Spleen (tissue), 11 donors: Measurements from ENCODE around the gene ACTR3C. TPM values are rescaled to one million over a fixed set of nuclear protein-coding genes. Genes with fewer than 3 reads are reported as not detected.
"Not testable (repeated sequence)": the region's sequence is repeated elsewhere in the genome, so short reads cannot be mapped to it uniquely, and the experiment has no call there.

Experiments
- DNase-seq: peaks from one replicate; pipeline ENCODE4 v3.0.0-alpha.2; 2020
- H3K27ac ChIP-seq, 8 donors: fragments of 200-600 bp; sonication (generic) in 7 of 8; 1 replicate in 4 of 8; 2 replicates in 4 of 8; pipeline versions ENCODE4 v1.5.0 to v1.8.0; 2016 to 2021; ENCODE audit warnings: inconsistent platforms in 4 of 8, mild to moderate bottlenecking in 4 of 8, moderate library complexity in 1 of 8
- H3K27me3 ChIP-seq, 7 donors: fragments of 200-600 bp; sonication (generic) in 6 of 7; replicated peaks in 1 of 7; 1 replicate in 4 of 7; 2 replicates in 3 of 7; pipeline versions ENCODE4 v1.5.0 to v1.8.0; 2016 to 2021; ENCODE audit warnings: inconsistent platforms in 3 of 7, mild to moderate bottlenecking in 1 of 7
- H3K36me3 ChIP-seq, 6 donors: fragments of 200-600 bp; sonication (generic) in 5 of 6; 1 replicate in 4 of 6; 2 replicates in 2 of 6; pipeline versions ENCODE4 v1.5.0 to v1.8.0; 2016 to 2021; ENCODE audit warnings: inconsistent platforms in 2 of 6
- H3K4me1 ChIP-seq, 6 donors: fragments of 200-600 bp; sonication (generic) in 5 of 6; 1 replicate in 3 of 6; 2 replicates in 3 of 6; pipeline versions ENCODE4 v1.5.0 to v1.8.0; 2016 to 2021; ENCODE audit warnings: inconsistent platforms in 3 of 6
- H3K4me3 ChIP-seq, 8 donors: fragments of 200-600 bp; sonication (generic) in 7 of 8; 1 replicate in 4 of 8; 2 replicates in 4 of 8; pipeline versions ENCODE4 v1.5.0 to v1.8.0; 2016 to 2021; ENCODE audit warnings: inconsistent platforms in 4 of 8, mild to moderate bottlenecking in 4 of 8, moderate library complexity in 2 of 8
- H3K9me3 ChIP-seq, 8 donors: fragments of 200-600 bp; sonication (generic) in 7 of 8; 1 replicate in 4 of 8; 2 replicates in 4 of 8; pipeline versions ENCODE4 v1.5.0 to v1.8.0; 2016 to 2021; ENCODE audit warnings: inconsistent platforms in 4 of 8
- WGBS, 5 donors: extraction: QIAGEN DNeasy Blood & Tissue Kit in 3 of 5; methylation state at CpG; one replicate each; pipeline versions ENCODE4 v1.1.5 to v1.1.7; 2013 to 2018; 5-methylcytosine and 5-hydroxymethylcytosine counted together
- intact Hi-C: fragments of 100-400 bp; cut with DNase I; formaldehyde crosslinking; loops from one replicate; pipeline ENCODE4 v1.15.0; 2023; ENCODE audit warnings: low total_unique reads
- polyA plus RNA-seq, 3 donors: library from polyadenylated mRNA; stranded (reverse); fragments of 200-250 nt; gene quantifications; one replicate each; pipeline ENCODE4 v1.2.1, GENCODE V29; 2013
- total RNA-seq, 7 donors: library from RNA; depleted of rRNA in 3 of 7; stranded (reverse); fragments of >200 nt in 3 of 7; fragmentation: NEBNext Ultra II Directional in 4 of 7; extraction: Animal tissue kit (Norgen Biotek cat#: 25700) in 4 of 7; gene quantifications; one replicate each; pipeline versions ENCODE4 v1.1.0 to v1.2.1, GENCODE V29; 2016 to 2021
- donor health status: healthy with polysubstance abuse.
- donor health status: DM: no; HTN: no; CAD: no; lungs with moderate emphysema.
- donor health status: DM: no; HTN: no; CAD: no.
- donor health status: Bipolar disorder and iron deficiency.
- donor health status: healthy.
- donor health status: DM: no; HTN: no; CAD: no.
- donor health status: DM: yes; HTN: yes; CAD: no.

Gene ACTR3C
- total and polyA plus RNA-seq, 10 donors = 0.78 to 18.6 (median 7.6) TPM

GRCh38 chr7:150219941-150220658 lies 103.2 kb downstream of the ACTR3C start:
- H3K36me3 ChIP-seq, H3K27ac ChIP-seq, intact Hi-C loops, H3K9me3 ChIP-seq, H3K4me3 ChIP-seq, DNase-seq: not testable (repeated sequence)
- Histone ChIP-seq H3K27me3 (peaks cover 0 to 31% (median 9%) of the 10 kb centered on the region in 7 donors), H3K4me1 (peaks cover 0 to 13% (median 0%) of the 10 kb centered on the region in 6 donors)
- WGBS, 5 donors = 1 to 7% (median 4%) methylated on average over 15 to 27 of the region's 50 CpGs

- WGBS, 5 donors = 43 to 80% (median 75%) methylated on average over 1 of the region's 1 CpG
- DNase-seq, intact Hi-C loops, H3K27me3 ChIP-seq, H3K4me3 ChIP-seq, H3K4me1 ChIP-seq, H3K36me3 ChIP-seq, H3K9me3 ChIP-seq, H3K27ac ChIP-seq: not testable (repeated sequence)
Measured at GRCh38 chr7:150206848-150207247, 116.5 kb downstream of the ACTR3C start.

- H3K4me1 ChIP-seq, H3K27me3 ChIP-seq, H3K36me3 ChIP-seq, intact Hi-C loops, H3K9me3 ChIP-seq, DNase-seq, H3K4me3 ChIP-seq, H3K27ac ChIP-seq: not testable (repeated sequence)
- 63 to 95% (median 70%) methylated on average over 4 of the region's 4 CpGs for WGBS, 5 donors
Measured at GRCh38 chr7:150205866-150206265, 117.5 kb downstream of the ACTR3C start.

GRCh38 chr7:150204577-150204976 lies 118.8 kb downstream of the ACTR3C start:
- H3K36me3 ChIP-seq, H3K27me3 ChIP-seq, H3K9me3 ChIP-seq, H3K4me1 ChIP-seq, H3K4me3 ChIP-seq, H3K27ac ChIP-seq, DNase-seq, intact Hi-C loops: not testable (repeated sequence)
- WGBS, 5 donors = 78 to 95% (median 87%) methylated on average over 7 of the region's 7 CpGs

GRCh38 chr7:150202894-150203293 lies 120.5 kb downstream of the ACTR3C start:
- WGBS, 5 donors = 56 to 85% (median 74%) methylated on average over 4 of the region's 4 CpGs

More at GRCh38 chr7:150202894-150203293, 120.5 kb downstream of the ACTR3C start:
- H3K36me3 ChIP-seq, H3K4me3 ChIP-seq, H3K4me1 ChIP-seq, H3K9me3 ChIP-seq, H3K27me3 ChIP-seq, H3K27ac ChIP-seq, intact Hi-C loops, DNase-seq: not testable (repeated sequence)

Other genes starting within 250 kb of the ACTR3C start
- 10 to 100 TPM in 5 of 7 donors, 1 to 10 TPM in 2; 7.4 to 21.7 (median 14.3) TPM for gene LRRC61, start 190 bp downstream of the ACTR3C start, total RNA-seq
- gene LRRC61, start 190 bp downstream of the ACTR3C start, polyA plus RNA-seq = 10 to 100 TPM in 1 of 3 donors, 1 to 10 TPM in 2; 4.2 to 12.0 (median 7.3) TPM
- 100 to 1,000 TPM in 3 of 7 donors, 10 to 100 TPM in 4; 39.7 to 117 (median 83.6) TPM for gene RARRES2, start 18.1 kb upstream of the ACTR3C start, total RNA-seq
- 100 to 1,000 TPM; 165 to 292 (median 176) TPM for gene RARRES2, start 18.1 kb upstream of the ACTR3C start, polyA plus RNA-seq
- 100 to 1,000 TPM in 6 of 7 donors, 10 to 100 TPM in 1; 99.3 to 126 (median 114) TPM for gene REPIN1, start 45.3 kb upstream of the ACTR3C start, total RNA-seq
- 10 to 100 TPM; 47.9 to 75.7 (median 55.0) TPM for gene REPIN1, start 45.3 kb upstream of the ACTR3C start, polyA plus RNA-seq
- gene ZNF775, start 55.8 kb upstream of the ACTR3C start, total RNA-seq = 1 to 10 TPM; 2.2 to 5.7 (median 4.5) TPM
- gene ZNF775, start 55.8 kb upstream of the ACTR3C start, polyA plus RNA-seq = 1 to 10 TPM; 2.0 to 2.9 (median 2.6) TPM
- 10 to 100 TPM; 47.6 to 96.0 (median 65.3) TPM for gene GIMAP8, start 127.1 kb upstream of the ACTR3C start, total RNA-seq
- gene GIMAP8, start 127.1 kb upstream of the ACTR3C start, polyA plus RNA-seq = 10 to 100 TPM; 10.9 to 27.3 (median 14.7) TPM
- 100 to 1,000 TPM in 5 of 7 donors, 10 to 100 TPM in 2; 71.2 to 137 (median 102) TPM for gene GIMAP7, start 191.3 kb upstream of the ACTR3C start, total RNA-seq
- gene GIMAP7, start 191.3 kb upstream of the ACTR3C start, polyA plus RNA-seq = 100 to 1,000 TPM in 1 of 3 donors, 10 to 100 TPM in 2; 48.7 to 103 (median 68.0) TPM
- 100 to 1,000 TPM; 112 to 214 (median 172) TPM for gene GIMAP4, start 243.8 kb upstream of the ACTR3C start, total RNA-seq
- 10 to 100 TPM; 35.9 to 86.8 (median 60.4) TPM for gene GIMAP4, start 243.8 kb upstream of the ACTR3C start, polyA plus RNA-seq